ENCODE measurements around the gene DOCK4. TPM values are rescaled to one million over a fixed set of nuclear protein-coding genes. Genes with fewer than 3 reads are reported as not detected.
A peak's percentile ranks its signal among the peaks of the same experiment; 100 is the strongest.

Gene DOCK4
- total and polyA plus RNA-seq, 4 donors: 7.2 to 48.9 (median 12.8) TPM

GRCh38 chr7:112042631-112043030, 163.6 kb downstream of the DOCK4 start:
- Histone ChIP-seq H3K27ac (ENCODE audit: low read depth in 1 of 2, low read length in 2 of 2) (no peak overlapping the region), H3K4me3 (ENCODE audit: low read depth in 1 of 3, low read length in 3 of 3) (no peak overlapping the region), H3K9me3 (ENCODE audit: control insufficient read depth in 4 of 4, low read length in 3 of 4) (peaks cover 0 to 1% (median 0%) of the 10 kb centered on the region in 4 donors), H3K9ac (ENCODE audit: low read depth in 1 of 2, low read length in 2 of 2) (no peak overlapping the region), H3K4me1 (ENCODE audit: control insufficient read depth in 4 of 4, insufficient read depth in 4 of 4, low read length in 3 of 4) (peaks cover 0 to 6% (median 0%) of the 10 kb centered on the region in 4 donors), H3K36me3 (ENCODE audit: control insufficient read depth in 4 of 4, insufficient read depth in 3 of 4, low read depth in 1 of 4, low read length in 3 of 4) (peaks cover 0 to 3% (median 1%) of the 10 kb centered on the region in 4 donors), H3K27me3 (ENCODE audit: control insufficient read depth in 4 of 4, insufficient read depth in 4 of 4, low read length in 3 of 4) (no peaks in the 10 kb centered on the region)
- DNase-seq (ENCODE audit: low spot score): no peak
- no peak for TF ChIP-seq RAD21 (IDR thresholded peaks at IDR 0.05)
- WGBS: 96% methylated on average over 8 of the region's 8 CpGs

DNA sequence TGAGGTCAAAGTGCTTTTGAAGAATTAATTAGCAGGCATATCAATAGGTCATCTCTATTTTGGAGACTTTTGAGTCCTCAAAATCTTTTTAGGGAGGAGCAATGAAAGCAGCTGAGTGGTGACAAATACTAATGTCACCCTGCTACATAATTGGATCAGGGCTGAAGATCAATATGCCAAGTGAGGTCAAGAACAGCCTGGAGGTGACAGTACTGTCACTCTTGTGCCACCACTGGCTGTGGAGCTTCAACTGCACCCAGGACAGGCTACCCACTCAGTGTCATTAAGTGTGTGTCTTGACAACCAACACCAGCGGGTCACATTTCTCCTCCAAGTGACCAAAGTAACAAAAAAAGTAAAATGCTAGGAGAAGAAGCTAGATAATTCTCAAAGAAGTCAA, 167.8 kb downstream of the DOCK4 start:
- no peak overlapping the region for H3K27ac ChIP-seq (ENCODE audit: low read depth in 1 of 2, low read length in 2 of 2)
- H3K9me3 ChIP-seq (ENCODE audit: control insufficient read depth in 4 of 4, low read length in 3 of 4): no peaks in the 10 kb centered on the region
- H3K9ac ChIP-seq (ENCODE audit: low read depth in 1 of 2, low read length in 2 of 2): no peak overlapping the region
- 95% methylated on average over 1 of the region's 1 CpG for WGBS
- H3K27me3 ChIP-seq (ENCODE audit: control insufficient read depth in 4 of 4, insufficient read depth in 4 of 4, low read length in 3 of 4): no peaks in the 10 kb centered on the region
- H3K4me1 ChIP-seq (ENCODE audit: control insufficient read depth in 4 of 4, insufficient read depth in 4 of 4, low read length in 3 of 4): peaks cover 0 to 6% (median under 1%) of the 10 kb centered on the region in 4 donors
- no peak overlapping the region for H3K4me3 ChIP-seq (ENCODE audit: low read depth in 1 of 3, low read length in 3 of 3)
- TF ChIP-seq, protein P1, sequence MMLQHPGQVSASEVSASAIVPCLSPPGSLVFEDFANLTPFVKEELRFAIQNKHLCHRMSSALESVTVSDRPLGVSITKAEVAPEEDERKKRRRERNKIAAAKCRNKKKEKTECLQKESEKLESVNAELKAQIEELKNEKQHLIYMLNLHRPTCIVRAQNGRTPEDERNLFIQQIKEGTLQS (IDR thresholded peaks at IDR 0.05): no peak
- TF ChIP-seq, protein P2, sequence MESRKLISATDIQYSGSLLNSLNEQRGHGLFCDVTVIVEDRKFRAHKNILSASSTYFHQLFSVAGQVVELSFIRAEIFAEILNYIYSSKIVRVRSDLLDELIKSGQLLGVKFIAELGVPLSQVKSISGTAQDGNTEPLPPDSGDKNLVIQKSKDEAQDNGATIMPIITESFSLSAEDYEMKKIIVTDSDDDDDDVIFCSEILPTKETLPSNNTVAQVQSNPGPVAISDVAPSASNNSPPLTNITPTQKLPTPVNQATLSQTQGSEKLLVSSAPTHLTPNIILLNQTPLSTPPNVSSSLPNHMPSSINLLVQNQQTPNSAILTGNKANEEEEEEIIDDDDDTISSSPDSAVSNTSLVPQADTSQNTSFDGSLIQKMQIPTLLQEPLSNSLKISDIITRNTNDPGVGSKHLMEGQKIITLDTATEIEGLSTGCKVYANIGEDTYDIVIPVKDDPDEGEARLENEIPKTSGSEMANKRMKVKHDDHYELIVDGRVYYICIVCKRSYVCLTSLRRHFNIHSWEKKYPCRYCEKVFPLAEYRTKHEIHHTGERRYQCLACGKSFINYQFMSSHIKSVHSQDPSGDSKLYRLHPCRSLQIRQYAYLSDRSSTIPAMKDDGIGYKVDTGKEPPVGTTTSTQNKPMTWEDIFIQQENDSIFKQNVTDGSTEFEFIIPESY (IDR thresholded peaks at IDR 0.05): no peak
- TF ChIP-seq REST (IDR thresholded peaks at IDR 0.05) (no peak), RXRA (IDR thresholded peaks at IDR 0.05) (peak in 1 of 2 donors; percentile 40), HNF4A (conservative IDR thresholded peaks at IDR 0.05) (peak in 1 of 2 donors; percentile 39), GABPA (IDR thresholded peaks at IDR 0.05 in 1 of 2, conservative IDR thresholded peaks at IDR 0.05 in 1 of 2) (no peak)
- H3K36me3 ChIP-seq (ENCODE audit: control insufficient read depth in 4 of 4, insufficient read depth in 3 of 4, low read depth in 1 of 4, low read length in 3 of 4): peaks cover 0 to 3% (median 1%) of the 10 kb centered on the region in 4 donors
- DNase-seq (ENCODE audit: low spot score): no peak

GRCh38 chr7:112036071-112036470, 170.1 kb downstream of the DOCK4 start:
- Histone ChIP-seq H3K9ac (ENCODE audit: low read depth in 1 of 2, low read length in 2 of 2) (no peak overlapping the region), H3K9me3 (ENCODE audit: control insufficient read depth in 4 of 4, low read length in 3 of 4) (no peaks in the 10 kb centered on the region), H3K27me3 (ENCODE audit: control insufficient read depth in 4 of 4, insufficient read depth in 4 of 4, low read length in 3 of 4) (no peaks in the 10 kb centered on the region), H3K4me1 (ENCODE audit: control insufficient read depth in 4 of 4, insufficient read depth in 4 of 4, low read length in 3 of 4) (peaks cover 0 to 11% (median under 1%) of the 10 kb centered on the region in 4 donors), H3K4me3 (ENCODE audit: low read depth in 1 of 3, low read length in 3 of 3) (no peak overlapping the region), H3K36me3 (ENCODE audit: control insufficient read depth in 4 of 4, insufficient read depth in 3 of 4, low read depth in 1 of 4, low read length in 3 of 4) (no peaks in the 10 kb centered on the region), H3K27ac (ENCODE audit: low read depth in 1 of 2, low read length in 2 of 2) (no peak overlapping the region)
- DNase-seq (ENCODE audit: low spot score): no peak
- TF ChIP-seq SP1 (IDR thresholded peaks at IDR 0.05): no peak
- TF ChIP-seq, protein P2 (IDR thresholded peaks at IDR 0.05): no peak
- TF ChIP-seq HNF4G (IDR thresholded peaks at IDR 0.05): no peak
- TF ChIP-seq RAD21 (IDR thresholded peaks at IDR 0.05): no peak
- 78% methylated on average over 2 of the region's 2 CpGs for WGBS

All from liver (tissue), 9 donors.